GM20431 (cell line): ENCODE results near the gene UTP14C.
"Not testable (repeated sequence)": the region's sequence is repeated elsewhere in the genome, so short reads cannot be mapped to it uniquely, and the experiment has no call there.

Experiments used
- in situ Hi-C: fragments of 300-500 bp; cut with MseI, MboI; formaldehyde crosslinking; loops from one replicate; pipeline ENCODE4 v1.15.0; 2020; ENCODE audit warnings: low sequenced_read_pairs; ENCODE audit not compliant: unreplicated experiment

The UTP14C gene

GRCh38 chr13:52001120-52001731 lies 23.3 kb upstream of the UTP14C start:
- in situ Hi-C loops = no loop called here

- in situ Hi-C loops = no loop called here
These were observed 22.1 kb upstream of the UTP14C start for GRCh38 chr13:52002361-52002760.

- in situ Hi-C loops = no loop called here
These were observed 20.9 kb upstream of the UTP14C start for GRCh38 chr13:52003541-52003940.

GRCh38 chr13:52004511-52005170 lies 19.9 kb upstream of the UTP14C start:
- in situ Hi-C loops = no loop called here

GRCh38 chr13:52005841-52006522 lies 18.5 kb upstream of the UTP14C start:
- in situ Hi-C loops = no loop called here

- in situ Hi-C loops = no loop called here
These were observed 17.8 kb upstream of the UTP14C start for GRCh38 chr13:52006523-52007245.

GRCh38 chr13:52009946-52010345 lies 14.5 kb upstream of the UTP14C start:
- in situ Hi-C loops = no loop called here

- in situ Hi-C loops = no loop called here
These were observed 13.4 kb upstream of the UTP14C start, which contains the start of gene ATP7B for GRCh38 chr13:52010890-52011631. TSS of gene ATP7B (minus strand) at chr13:52011450. CDS start at chr13:52011337, 113 bp downstream.

GRCh38 chr13:52011632-52012511 lies 12.6 kb upstream of the UTP14C start, which contains the start of gene ALG11:
TSS of gene ALG11 (plus strand) at chr13:52012398. CDS start at chr13:52012419, 21 bp downstream.
- in situ Hi-C loops = no loop called here

- in situ Hi-C loops = no loop called here
These were observed 12.0 kb upstream of the UTP14C start for GRCh38 chr13:52012512-52012836.

GRCh38 chr13:52016296-52016695 lies 8.2 kb upstream of the UTP14C start:
- in situ Hi-C loops = no loop called here

- in situ Hi-C loops = no loop called here
These were observed 4.3 kb upstream of the UTP14C start for GRCh38 chr13:52020191-52020590.

- in situ Hi-C loops = no loop called here
These were observed 2.1 kb upstream of the UTP14C start for GRCh38 chr13:52022356-52022755.

GRCh38 chr13:52025475-52026245 lies 1.2 kb downstream of the UTP14C start:
- in situ Hi-C loops = no loop called here

- in situ Hi-C loops = no loop called here
These were observed 1.7 kb downstream of the UTP14C start for GRCh38 chr13:52026246-52026626.

GRCh38 chr13:52027832-52028231 lies 3.3 kb downstream of the UTP14C start:
- in situ Hi-C loops = no loop called here

- in situ Hi-C loops = no loop called here
These were observed 5.1 kb downstream of the UTP14C start for GRCh38 chr13:52029569-52029968.

GRCh38 chr13:52030401-52030800 lies 5.9 kb downstream of the UTP14C start:
- in situ Hi-C loops = not testable (repeated sequence)
